Measurements from ENCODE around the gene GDPGP1. TPM values are rescaled to one million over a fixed set of nuclear protein-coding genes. Genes with fewer than 3 reads are reported as not detected.
A peak's percentile ranks its signal among the peaks of the same experiment; 100 is the strongest.

Gene GDPGP1
- total RNA-seq, 4 donors from 2014 or later, result 2.6 to 5.5 (median 3.9) TPM

- TF ChIP-seq CTCF (IDR thresholded peaks at IDR 0.05) (no peak), POLR2A (IDR thresholded peaks at IDR 0.05) (no peak)
- no peak for DNase-seq (ENCODE audit: low spot score in 2 of 2)
- WGBS, 2 donors, result 84 to 87% methylated on average over 13 to 21 of the region's 22 CpGs
- H3K4me3 ChIP-seq (ENCODE audit: low read depth, poor library complexity, severe bottlenecking), result no peak overlapping the region
- intact Hi-C loops (cut with DNase I; ENCODE audit: low total_unique reads), result no loop called here
These were observed 7.6 kb downstream of the GDPGP1 start for GRCh38 chr15:90241343-90242192.

GRCh38 chr15:90243943-90244639, 10.1 kb downstream of the GDPGP1 start:
- TF ChIP-seq POLR2A (IDR thresholded peaks at IDR 0.05), result no peak
- no peak for TF ChIP-seq CTCF (IDR thresholded peaks at IDR 0.05)
- no peak overlapping the region for H3K4me3 ChIP-seq (ENCODE audit: low read depth, poor library complexity, severe bottlenecking)
- WGBS, 2 donors, result 87 to 88% methylated on average over 10 of the region's 10 CpGs
- intact Hi-C loops (cut with DNase I; ENCODE audit: low total_unique reads), result no loop called here
- DNase-seq (ENCODE audit: low spot score in 2 of 2), result no peak

- TF ChIP-seq POLR2A (IDR thresholded peaks at IDR 0.05), result no peak
- TF ChIP-seq CTCF (IDR thresholded peaks at IDR 0.05), result no peak
- intact Hi-C loops (cut with DNase I; ENCODE audit: low total_unique reads), result loop anchor here (2.0 kb wide), 2 partner anchors 16 to 36 kb away; partner anchors contain the start of gene CIB1
- WGBS, 2 donors, result 70 to 72% methylated on average over 6 of the region's 6 CpGs
- no peak for DNase-seq (ENCODE audit: low spot score in 2 of 2)
- no peak overlapping the region for H3K4me3 ChIP-seq (ENCODE audit: low read depth, poor library complexity, severe bottlenecking)
These were observed 14.8 kb downstream of the GDPGP1 start for GRCh38 chr15:90248789-90249202.

GRCh38 chr15:90249203-90249863, 15.3 kb downstream of the GDPGP1 start, which contains the start of gene TTLL13:
Gene TTLL13, plus strand, starts transcription at chr15:90249556. Its CDS starts 1,075 bp downstream, at chr15:90250631.
- WGBS, 2 donors, result 1 to 2% methylated on average over 34 to 42 of the region's 44 CpGs
- DNase-seq (ENCODE audit: low spot score in 2 of 2), result peak; percentile 88 to 98
- intact Hi-C loops (cut with DNase I; ENCODE audit: low total_unique reads), result loop anchor here (2.0 kb wide), 2 partner anchors 17 to 35 kb away; partner anchors contain the start of gene CIB1
- no peak for TF ChIP-seq CTCF (IDR thresholded peaks at IDR 0.05)
- TF ChIP-seq POLR2A (IDR thresholded peaks at IDR 0.05), result no peak
- H3K4me3 ChIP-seq (ENCODE audit: low read depth, poor library complexity, severe bottlenecking), result peak within 1 kb of the TSS; percentile 20

- DNase-seq (ENCODE audit: low spot score in 2 of 2), result no peak
- WGBS, 2 donors, result 82 to 86% methylated on average over 7 of the region's 7 CpGs
- intact Hi-C loops (cut with DNase I; ENCODE audit: low total_unique reads), result no loop called here
- no peak overlapping the region for H3K4me3 ChIP-seq (ENCODE audit: low read depth, poor library complexity, severe bottlenecking)
- TF ChIP-seq POLR2A (IDR thresholded peaks at IDR 0.05) (no peak), CTCF (IDR thresholded peaks at IDR 0.05) (no peak)
These were observed 23.8 kb downstream of the GDPGP1 start for GRCh38 chr15:90257776-90258175.
